GM12878 (cell line): ENCODE results near the gene AGBL1. TPM values are rescaled to one million over a fixed set of nuclear protein-coding genes. Genes with fewer than 3 reads are reported as not detected.

ENCODE experiments used
- ATAC-seq: fragments of 200-7000 bp; cut with Tn5 transposase; 3 replicates; pipeline ENCODE4 v1.9.1; 2020; ENCODE audit warnings: mild to moderate bottlenecking, moderate library complexity
- BruUV-seq: library from RNA; stranded (reverse); fragments of 400-500 nt; replicated peaks from 2 replicates; lab custom pipeline; 2021; lab: Mats Ljungman, UMichigan
- CTCF ChIA-PET: fragments of 300-600 bp; sonication (Branson Sonifier 250); formaldehyde crosslinking; extraction: SDS; loops from one replicate; lab custom pipeline; 2021; ENCODE audit warnings: inconsistent platforms; lab: Yijun Ruan, JAX
- POLR2A ChIA-PET: fragments of 350-600 bp; formaldehyde crosslinking; extraction: SDS; loops from one replicate; lab custom pipeline; 2021; ENCODE audit warnings: inconsistent platforms; lab: Charles Lee
- RAD21 ChIA-PET: fragments of 300-600 bp; sonication (Branson Sonifier 250); formaldehyde crosslinking; loops from one replicate; lab custom pipeline; 2023; ENCODE audit warnings: antibody characterized with exemption; ENCODE audit not compliant: unreplicated experiment; lab: Charles Lee
- SMC1A ChIA-PET: fragments of 300-600 bp; sonication (Branson Sonifier 250); formaldehyde crosslinking; loops from one replicate; lab custom pipeline; 2023; ENCODE audit not compliant: unreplicated experiment, uncharacterized antibody; lab: Charles Lee
- DNase-seq: peaks from one replicate; pipeline ENCODE4 v3.0.0-alpha.2; 2011; ENCODE audit warnings: low read depth, low spot score
- FAIRE-seq: peaks from 3 replicates; lab custom pipeline; 2011; peaks lifted over from hg19 to GRCh38; lab: Jason Lieb, UNC
- H2AFZ ChIP-seq: 2 replicates; pipeline ENCODE4 v1.6.0; 2011; ENCODE audit warnings: low read depth, low read length, control low read depth; ENCODE audit not compliant: control insufficient read depth
- H3K27ac ChIP-seq: 2 replicates; pipeline ENCODE4 v1.5.1; 2011; ENCODE audit warnings: control low read depth; ENCODE audit not compliant: control insufficient read depth, insufficient read depth
- H3K27me3 ChIP-seq, 2 experiments: replicated peaks in 1 of 2; 2 replicates each; pipeline versions ENCODE4 v1.6.0 to v1.6.1; 2011; ENCODE audit warnings: low read length in 1 of 2; ENCODE audit not compliant: control insufficient read depth in 2 of 2, insufficient read depth in 2 of 2
- H3K36me3 ChIP-seq, 2 experiments: 2 replicates each; pipeline ENCODE4 v1.5.1; 2011; ENCODE audit warnings: low read length in 1 of 2; ENCODE audit not compliant: control insufficient read depth in 2 of 2, insufficient read depth in 2 of 2
- H3K4me1 ChIP-seq: 2 replicates; pipeline ENCODE4 v1.6.1; 2011; ENCODE audit warnings: mild to moderate bottlenecking, low read length, moderate library complexity, mixed read lengths; ENCODE audit not compliant: control insufficient read depth, insufficient read depth
- H3K4me2 ChIP-seq: 2 replicates; pipeline ENCODE4 v1.6.0; 2011; ENCODE audit warnings: control low read depth; ENCODE audit not compliant: control insufficient read depth, insufficient read depth
- H3K4me3 ChIP-seq: fragments of 200-600 bp; sonication (generic); 2 replicates; pipeline ENCODE4 v1.5.1; 2016
- H3K79me2 ChIP-seq: 2 replicates; pipeline ENCODE4 v1.6.0; 2011; ENCODE audit warnings: low read length; ENCODE audit not compliant: control insufficient read depth, insufficient read depth
- H3K9ac ChIP-seq: 2 replicates; pipeline ENCODE4 v1.8.0; 2011; ENCODE audit warnings: low read length, control low read depth, mixed read lengths; ENCODE audit not compliant: control insufficient read depth, insufficient read depth
- H3K9me3 ChIP-seq: replicated peaks from 3 replicates; pipeline ENCODE4 v1.5.1; 2011; ENCODE audit warnings: mild to moderate bottlenecking, low read length; ENCODE audit not compliant: control insufficient read depth, insufficient read depth
- H4K20me1 ChIP-seq: 2 replicates; pipeline ENCODE4 v1.6.0; 2011; ENCODE audit not compliant: control insufficient read depth, insufficient read depth
- CEBPZ ChIP-seq: fragments of 150-350 bp; IDR thresholded peaks from 2 replicates; pipeline ENCODE4 v1.6.1; 2016; ENCODE audit warnings: low read depth, low read length
- FOXM1 ChIP-seq: IDR thresholded peaks from 2 replicates; pipeline ENCODE4 v1.6.1; 2012; ENCODE audit warnings: low read depth, mild to moderate bottlenecking, inconsistent platforms, low read length, moderate library complexity
- IRF5 ChIP-seq: fragments of 450-650 bp; IDR thresholded peaks from 2 replicates; pipeline ENCODE4 v1.6.1; 2017; ENCODE audit warnings: borderline replicate concordance
- KDM1A ChIP-seq: fragments of 200-600 bp; sonication (generic); IDR thresholded peaks from 2 replicates; pipeline ENCODE4 v1.6.1; 2016; ENCODE audit warnings: borderline replicate concordance
- MTA3 ChIP-seq: IDR thresholded peaks from 2 replicates; pipeline ENCODE4 v1.6.1; 2012; ENCODE audit warnings: low read length, inconsistent platforms, borderline replicate concordance
- NFIC ChIP-seq: IDR thresholded peaks from 2 replicates; pipeline ENCODE4 v1.6.1; 2012; ENCODE audit warnings: low read depth, mild to moderate bottlenecking, inconsistent platforms, low read length, moderate library complexity
- PKNOX1 ChIP-seq: fragments of 450-650 bp; IDR thresholded peaks from 2 replicates; pipeline ENCODE4 v1.6.1; 2016; ENCODE audit warnings: mild to moderate bottlenecking
- STAT1 ChIP-seq: fragments of 450-650 bp; conservative IDR thresholded peaks from 2 replicates; pipeline ENCODE4 v1.6.1; 2014; ENCODE audit warnings: antibody characterized with exemption, mild to moderate bottlenecking
- STAT3 ChIP-seq: IDR thresholded peaks from 2 replicates; pipeline ENCODE4 v1.6.1; 2011; ENCODE audit warnings: low read depth, low read length, improper control_type of control experiment
- WGBS: methylation state at CpG from one replicate; pipeline ENCODE4 v1.1.6; 2016; ENCODE audit warnings: low lambda C conversion rate; ENCODE audit not compliant: insufficient replicate concordance, insufficient coverage; ENCODE audit errors: missing lambda C conversion rate; 5-methylcytosine and 5-hydroxymethylcytosine counted together
- in situ Hi-C: fragments of 300-500 bp; cut with MboI; formaldehyde crosslinking; loops from 9 replicates; pipeline ENCODE4 v1.14.3; 2018; ENCODE audit warnings: mixed read lengths
- intact Hi-C: fragments of 100-400 bp; cut with micrococcal nuclease; formaldehyde crosslinking; loops from one replicate; pipeline ENCODE4 v1.14.2; 2022; ENCODE audit not compliant: unreplicated experiment
- polyA plus RNA-seq, 11 experiments: library from polyadenylated mRNA; depleted of rRNA in 4 of 11; unstranded in 6 of 11; stranded (reverse) in 5 of 11; fragments of >200 nt; fragmentation: Nextera tagmentation in 4 of 11; fragmentation: Illumina TruSeq in 1 of 11; extraction: Ambion mirVana in 4 of 11; extraction: Trizol in 1 of 11; gene quantifications; 1 replicate in 1 of 11; 2 replicates in 10 of 11; pipeline versions ENCODE4 v1.2.1 to v1.2.3, GENCODE V29; 2011 to 2016; ENCODE audit warnings: inconsistent platforms in 2 of 11, missing spikeins in 2 of 11, low read depth in 1 of 11
- total RNA-seq, 4 experiments: library from RNA; depleted of rRNA in 3 of 4; stranded (reverse); fragments of >200 nt in 3 of 4; fragmentation: Illumina TruSeq in 1 of 4; extraction: Trizol in 1 of 4; gene quantifications; 2 replicates each; pipeline versions ENCODE4 v1.2.1 to v1.2.3, GENCODE V29; 2013 to 2021
- TF ChIP-seq, protein P1 (sequence below): IDR thresholded peaks from 2 replicates; pipeline ENCODE4 v1.6.1; 2011; ENCODE audit warnings: borderline replicate concordance, low read depth, mild to moderate bottlenecking, moderate library complexity, low read length; ENCODE audit not compliant: insufficient read depth, poor library complexity, severe bottlenecking
- TF ChIP-seq, protein P2 (sequence below): fragments of 450-650 bp; formaldehyde crosslinking; IDR thresholded peaks from 2 replicates; pipeline ENCODE4 v1.5.0; 2022; ENCODE audit warnings: mild to moderate bottlenecking, missing genetic modification characterization

AGBL1 gene
- total and polyA plus RNA-seq, 10 of the 15 experiments (the other 5 are each of a cell fraction or from before 2014, with no cell fraction given) = not detected

DNA sequence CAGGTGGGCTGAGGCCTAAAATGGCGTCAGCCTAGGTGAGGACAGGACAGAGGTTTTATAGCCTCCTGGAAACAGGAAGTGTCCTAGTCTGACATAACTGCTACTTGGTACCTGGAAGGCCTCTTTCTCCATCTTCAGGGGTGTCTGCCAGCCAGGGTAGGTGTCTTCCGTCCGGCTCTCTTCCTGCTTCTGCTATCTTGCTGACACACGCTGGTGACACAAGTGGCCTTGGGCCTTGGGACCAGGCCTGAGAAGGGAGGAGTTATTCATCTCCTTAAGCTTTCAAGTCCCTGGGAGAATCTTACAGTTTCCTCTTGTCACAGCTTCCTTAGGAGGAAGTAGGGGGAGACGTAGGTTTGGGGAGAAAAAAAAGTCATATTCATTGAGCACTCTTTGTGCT lies 551.3 kb downstream of the AGBL1 start:
- ChIA-PET CTCF (no interaction called here), POLR2A (no interaction called here), SMC1A (no interaction called here), RAD21 (no interaction called here)
- no peaks in the 10 kb centered on the region for H4K20me1 ChIP-seq
- H3K9ac ChIP-seq = no peak overlapping the region
- FAIRE-seq (no peak), DNase-seq (no peak), ATAC-seq (no peak)
- no TSS peak for BruUV-seq
- no peak overlapping the region for H3K4me3 ChIP-seq
- in situ Hi-C loops (no loop called here), intact Hi-C loops (no loop called here)
- no peaks in the 10 kb centered on the region for H3K27me3 ChIP-seq
- no peaks in the 10 kb centered on the region for H3K9me3 ChIP-seq
- no peak overlapping the region for H3K27ac ChIP-seq
- 68% methylated on average over 5 of the region's 5 CpGs for WGBS
- no peaks in the 10 kb centered on the region for H3K79me2 ChIP-seq
- H3K4me2 ChIP-seq = no peak overlapping the region
- no peaks in the 10 kb centered on the region for H3K4me1 ChIP-seq
- no peaks in the 10 kb centered on the region for H3K36me3 ChIP-seq
- no peak overlapping the region for H2AFZ ChIP-seq
- TF ChIP-seq CEBPZ = no peak
- no peak for TF ChIP-seq MTA3
- TF ChIP-seq STAT3 = no peak
- TF ChIP-seq, protein P1, sequence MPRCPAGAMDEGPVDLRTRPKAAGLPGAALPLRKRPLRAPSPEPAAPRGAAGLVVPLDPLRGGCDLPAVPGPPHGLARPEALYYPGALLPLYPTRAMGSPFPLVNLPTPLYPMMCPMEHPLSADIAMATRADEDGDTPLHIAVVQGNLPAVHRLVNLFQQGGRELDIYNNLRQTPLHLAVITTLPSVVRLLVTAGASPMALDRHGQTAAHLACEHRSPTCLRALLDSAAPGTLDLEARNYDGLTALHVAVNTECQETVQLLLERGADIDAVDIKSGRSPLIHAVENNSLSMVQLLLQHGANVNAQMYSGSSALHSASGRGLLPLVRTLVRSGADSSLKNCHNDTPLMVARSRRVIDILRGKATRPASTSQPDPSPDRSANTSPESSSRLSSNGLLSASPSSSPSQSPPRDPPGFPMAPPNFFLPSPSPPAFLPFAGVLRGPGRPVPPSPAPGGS = no peak
- no peak for TF ChIP-seq PKNOX1
- TF ChIP-seq, protein P2, sequence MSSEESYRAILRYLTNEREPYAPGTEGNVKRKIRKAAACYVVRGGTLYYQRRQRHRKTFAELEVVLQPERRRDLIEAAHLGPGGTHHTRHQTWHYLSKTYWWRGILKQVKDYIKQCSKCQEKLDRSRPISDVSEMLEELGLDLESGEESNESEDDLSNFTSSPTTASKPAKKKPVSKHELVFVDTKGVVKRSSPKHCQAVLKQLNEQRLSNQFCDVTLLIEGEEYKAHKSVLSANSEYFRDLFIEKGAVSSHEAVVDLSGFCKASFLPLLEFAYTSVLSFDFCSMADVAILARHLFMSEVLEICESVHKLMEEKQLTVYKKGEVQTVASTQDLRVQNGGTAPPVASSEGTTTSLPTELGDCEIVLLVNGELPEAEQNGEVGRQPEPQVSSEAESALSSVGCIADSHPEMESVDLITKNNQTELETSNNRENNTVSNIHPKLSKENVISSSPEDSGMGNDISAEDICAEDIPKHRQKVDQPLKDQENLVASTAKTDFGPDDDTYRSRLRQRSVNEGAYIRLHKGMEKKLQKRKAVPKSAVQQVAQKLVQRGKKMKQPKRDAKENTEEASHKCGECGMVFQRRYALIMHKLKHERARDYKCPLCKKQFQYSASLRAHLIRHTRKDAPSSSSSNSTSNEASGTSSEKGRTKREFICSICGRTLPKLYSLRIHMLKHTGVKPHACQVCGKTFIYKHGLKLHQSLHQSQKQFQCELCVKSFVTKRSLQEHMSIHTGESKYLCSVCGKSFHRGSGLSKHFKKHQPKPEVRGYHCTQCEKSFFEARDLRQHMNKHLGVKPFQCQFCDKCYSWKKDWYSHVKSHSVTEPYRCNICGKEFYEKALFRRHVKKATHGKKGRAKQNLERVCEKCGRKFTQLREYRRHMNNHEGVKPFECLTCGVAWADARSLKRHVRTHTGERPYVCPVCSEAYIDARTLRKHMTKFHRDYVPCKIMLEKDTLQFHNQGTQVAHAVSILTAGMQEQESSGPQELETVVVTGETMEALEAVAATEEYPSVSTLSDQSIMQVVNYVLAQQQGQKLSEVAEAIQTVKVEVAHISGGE (CRISPR knock-in tag) = no peak
- TF ChIP-seq KDM1A = no peak
- TF ChIP-seq STAT1 = no peak
- TF ChIP-seq NFIC = no peak
- no peak for TF ChIP-seq IRF5
- TF ChIP-seq FOXM1 = no peak
